PFSK-1 (cell line): Measurements from ENCODE around the gene HINFP.

Source experiments
- FOXP2 ChIP-seq: optimal IDR thresholded peaks from 2 replicates; pipeline ENCODE3; 2011; ENCODE audit warnings: borderline replicate concordance, control low read depth, inconsistent platforms; ENCODE audit not compliant: insufficient read depth; ENCODE audit errors: extremely low read length, extremely low read depth
- POLR2AphosphoS5 ChIP-seq: IDR thresholded peaks from 2 replicates; pipeline ENCODE4 v1.6.1; 2012; ENCODE audit warnings: low read depth, mild to moderate bottlenecking, control low read depth, low read length, moderate library complexity
- REST ChIP-seq, 2 experiments: IDR thresholded peaks; 2 replicates each; pipeline versions ENCODE4 v1.6.1 to v1.8.0; 2011 to 2012; ENCODE audit warnings: low read depth in 2 of 2, low read length in 2 of 2, control low read depth in 1 of 2, inconsistent platforms in 1 of 2, mild to moderate bottlenecking in 1 of 2, moderate library complexity in 1 of 2; ENCODE audit not compliant: insufficient read depth in 1 of 2

- TF ChIP-seq POLR2AphosphoS5, result no peak
- TF ChIP-seq REST (IDR thresholded peaks at IDR 0.05; ENCODE audit: insufficient read depth in 1 of 2, low read depth in 2 of 2, low read length in 2 of 2), result no peak
- no peak for TF ChIP-seq FOXP2
These were observed 20.2 kb upstream of the HINFP start for GRCh38 chr11:119100994-119101758.
